ENCODE measurements around the gene MCTS1.

DNA sequence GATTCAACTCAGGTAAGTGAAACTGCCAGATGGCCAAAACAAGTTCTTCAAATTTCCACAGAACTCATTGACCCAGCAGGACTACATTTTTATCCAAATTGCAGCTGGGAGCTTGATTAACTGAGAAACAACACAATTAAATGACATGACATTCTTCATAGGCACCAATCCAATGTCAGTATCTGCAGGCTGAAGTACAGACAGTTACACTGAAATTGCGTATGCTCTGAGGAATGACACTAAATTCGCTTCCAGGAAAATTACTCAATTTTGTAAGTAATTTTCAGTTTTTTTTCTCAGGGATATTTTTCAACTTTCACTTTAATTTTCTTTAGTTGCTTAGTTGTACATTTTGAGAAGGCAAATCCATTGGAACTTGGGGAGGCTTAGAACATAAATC lies 21.5 kb downstream of the MCTS1 start:
- TF ChIP-seq YY1 (IDR thresholded peaks at IDR 0.05; ENCODE audit: low read depth): no peak
- TF ChIP-seq CEBPB (IDR thresholded peaks at IDR 0.05): no peak
- TF ChIP-seq TCF12 (IDR thresholded peaks at IDR 0.05; ENCODE audit: low read depth): no peak
- no peak for TF ChIP-seq TEAD4 (IDR thresholded peaks at IDR 0.05)
- no peak for TF ChIP-seq CREB1 (IDR thresholded peaks at IDR 0.05; ENCODE audit: low read depth)
- no peak for TF ChIP-seq EGR1 (IDR thresholded peaks at IDR 0.05)
- TF ChIP-seq EP300 (IDR thresholded peaks at IDR 0.05; ENCODE audit: borderline replicate concordance): no peak
- no peak for TF ChIP-seq TAF1 (IDR thresholded peaks at IDR 0.05; ENCODE audit: low read depth)
- TF ChIP-seq, protein P1, sequence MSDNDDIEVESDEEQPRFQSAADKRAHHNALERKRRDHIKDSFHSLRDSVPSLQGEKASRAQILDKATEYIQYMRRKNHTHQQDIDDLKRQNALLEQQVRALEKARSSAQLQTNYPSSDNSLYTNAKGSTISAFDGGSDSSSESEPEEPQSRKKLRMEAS (IDR thresholded peaks at IDR 0.05): no peak
- TF ChIP-seq, protein P2, sequence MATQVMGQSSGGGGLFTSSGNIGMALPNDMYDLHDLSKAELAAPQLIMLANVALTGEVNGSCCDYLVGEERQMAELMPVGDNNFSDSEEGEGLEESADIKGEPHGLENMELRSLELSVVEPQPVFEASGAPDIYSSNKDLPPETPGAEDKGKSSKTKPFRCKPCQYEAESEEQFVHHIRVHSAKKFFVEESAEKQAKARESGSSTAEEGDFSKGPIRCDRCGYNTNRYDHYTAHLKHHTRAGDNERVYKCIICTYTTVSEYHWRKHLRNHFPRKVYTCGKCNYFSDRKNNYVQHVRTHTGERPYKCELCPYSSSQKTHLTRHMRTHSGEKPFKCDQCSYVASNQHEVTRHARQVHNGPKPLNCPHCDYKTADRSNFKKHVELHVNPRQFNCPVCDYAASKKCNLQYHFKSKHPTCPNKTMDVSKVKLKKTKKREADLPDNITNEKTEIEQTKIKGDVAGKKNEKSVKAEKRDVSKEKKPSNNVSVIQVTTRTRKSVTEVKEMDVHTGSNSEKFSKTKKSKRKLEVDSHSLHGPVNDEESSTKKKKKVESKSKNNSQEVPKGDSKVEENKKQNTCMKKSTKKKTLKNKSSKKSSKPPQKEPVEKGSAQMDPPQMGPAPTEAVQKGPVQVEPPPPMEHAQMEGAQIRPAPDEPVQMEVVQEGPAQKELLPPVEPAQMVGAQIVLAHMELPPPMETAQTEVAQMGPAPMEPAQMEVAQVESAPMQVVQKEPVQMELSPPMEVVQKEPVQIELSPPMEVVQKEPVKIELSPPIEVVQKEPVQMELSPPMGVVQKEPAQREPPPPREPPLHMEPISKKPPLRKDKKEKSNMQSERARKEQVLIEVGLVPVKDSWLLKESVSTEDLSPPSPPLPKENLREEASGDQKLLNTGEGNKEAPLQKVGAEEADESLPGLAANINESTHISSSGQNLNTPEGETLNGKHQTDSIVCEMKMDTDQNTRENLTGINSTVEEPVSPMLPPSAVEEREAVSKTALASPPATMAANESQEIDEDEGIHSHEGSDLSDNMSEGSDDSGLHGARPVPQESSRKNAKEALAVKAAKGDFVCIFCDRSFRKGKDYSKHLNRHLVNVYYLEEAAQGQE (IDR thresholded peaks at IDR 0.05; ENCODE audit: low read depth): no peak
- TF ChIP-seq RAD21 (IDR thresholded peaks at IDR 0.05; ENCODE audit: low read depth): no peak
- no peak for TF ChIP-seq FOXM1 (IDR thresholded peaks at IDR 0.05; ENCODE audit: borderline replicate concordance, low read depth)
- TF ChIP-seq ZBTB7A (IDR thresholded peaks at IDR 0.05; ENCODE audit: low read depth): no peak
- no peak for TF ChIP-seq NFIC (IDR thresholded peaks at IDR 0.05)

Measured in Ishikawa (cell line).